ENCODE measurements around the gene ZNF518B. TPM values are rescaled to one million over a fixed set of nuclear protein-coding genes. Genes with fewer than 3 reads are reported as not detected.

ZNF518B gene
- total RNA-seq, 3 donors from 2014 or later, result 9.9 to 34.4 (median 19.5) TPM

GRCh38 chr4:10417740-10418139 lies 39.5 kb downstream of the ZNF518B start:
- Histone ChIP-seq H3K4me1 (ENCODE audit: low read depth) (no peaks in the 10 kb centered on the region), H3K36me3 (ENCODE audit: low read depth) (no peaks in the 10 kb centered on the region), H3K4me3 (no peak overlapping the region), H3K9me3 (no peaks in the 10 kb centered on the region)
- intact Hi-C loops (cut with DNase I, micrococcal nuclease), result no loop called here
- ATAC-seq (no peak), DNase-seq (no peak)
- no peak for TF ChIP-seq CTCF (IDR thresholded peaks at IDR 0.05)

GRCh38 chr4:10416441-10416840 lies 40.8 kb downstream of the ZNF518B start:
- ATAC-seq (no peak), DNase-seq (no peak)
- Histone ChIP-seq H3K36me3 (ENCODE audit: low read depth) (no peaks in the 10 kb centered on the region), H3K9me3 (no peaks in the 10 kb centered on the region), H3K4me1 (ENCODE audit: low read depth) (no peaks in the 10 kb centered on the region), H3K4me3 (no peak overlapping the region)
- intact Hi-C loops (cut with DNase I, micrococcal nuclease), result no loop called here
- no peak for TF ChIP-seq CTCF (IDR thresholded peaks at IDR 0.05)

GRCh38 chr4:10413177-10413576 lies 44.0 kb downstream of the ZNF518B start:
- Histone ChIP-seq H3K36me3 (ENCODE audit: low read depth) (no peaks in the 10 kb centered on the region), H3K9me3 (no peaks in the 10 kb centered on the region), H3K4me1 (ENCODE audit: low read depth) (no peaks in the 10 kb centered on the region), H3K4me3 (no peak overlapping the region)
- DNase-seq (no peak), ATAC-seq (no peak)
- TF ChIP-seq CTCF (IDR thresholded peaks at IDR 0.05), result no peak
- intact Hi-C loops (cut with DNase I, micrococcal nuclease), result no loop called here

- peak in 1 of 3 donors; percentile 13 for DNase-seq
- Histone ChIP-seq H3K36me3 (ENCODE audit: low read depth) (no peaks in the 10 kb centered on the region), H3K9me3 (no peaks in the 10 kb centered on the region), H3K4me3 (no peak overlapping the region), H3K4me1 (ENCODE audit: low read depth) (no peaks in the 10 kb centered on the region)
- TF ChIP-seq CTCF (IDR thresholded peaks at IDR 0.05), result no peak
- no peak for ATAC-seq
- intact Hi-C loops (cut with DNase I, micrococcal nuclease), result no loop called here
These were observed 51.6 kb downstream of the ZNF518B start for GRCh38 chr4:10405672-10406071.

- H3K4me3 ChIP-seq, result no peak overlapping the region
- no peaks in the 10 kb centered on the region for H3K9me3 ChIP-seq
- TF ChIP-seq CTCF (IDR thresholded peaks at IDR 0.05), result no peak
- intact Hi-C loops (cut with DNase I, micrococcal nuclease), result loop anchor here (2.0 to 5.0 kb wide), 2 partner anchors 241 to 247 kb away; no protein-coding TSS in a partner anchor
- no peaks in the 10 kb centered on the region for H3K4me1 ChIP-seq (ENCODE audit: low read depth)
- ATAC-seq (peak; percentile 51), DNase-seq (peak in 1 of 3 donors; percentile 73)
- no peaks in the 10 kb centered on the region for H3K36me3 ChIP-seq (ENCODE audit: low read depth)
These were observed 53.4 kb downstream of the ZNF518B start for GRCh38 chr4:10403633-10404445.
